ENCODE data around the gene MARCHF2.

Gene MARCHF2

GRCh38 chr19:8482696-8483095, 69.6 kb downstream of the MARCHF2 start:
- no peak for DNase-seq

GRCh38 chr19:8483165-8483564, 70.1 kb downstream of the MARCHF2 start:
- DNase-seq: no peak

GRCh38 chr19:8484331-8484894, 71.3 kb downstream of the MARCHF2 start:
- no peak for DNase-seq

- no peak for DNase-seq
These were observed 72.7 kb downstream of the MARCHF2 start for GRCh38 chr19:8485561-8486371.

- no peak for DNase-seq
These were observed 73.6 kb downstream of the MARCHF2 start for GRCh38 chr19:8486661-8487136.

GRCh38 chr19:8487137-8487851, 74.2 kb downstream of the MARCHF2 start:
- no peak for DNase-seq

- DNase-seq: no peak
These were observed 75.3 kb downstream of the MARCHF2 start for GRCh38 chr19:8488365-8488764.
